MCF 10A (cell line): ENCODE results near the gene IL10. TPM values are rescaled to one million over a fixed set of nuclear protein-coding genes. Genes with fewer than 3 reads are reported as not detected.

ENCODE experiments used
- BruUV-seq: library from RNA; stranded (reverse); fragments of 400-500 nt; replicated peaks from 2 replicates; lab custom pipeline; 2021; lab: Mats Ljungman, UMichigan
- CTCF ChIA-PET: fragments of 300-600 bp; sonication (Branson Sonifier 250); formaldehyde crosslinking; extraction: SDS; loops from one replicate; lab custom pipeline; 2021; ENCODE audit warnings: antibody characterized with exemption, inconsistent platforms; lab: Yijun Ruan, JAX
- POLR2A ChIA-PET: fragments of 300-600, 350-650 bp; sonication (Branson Sonifier 250); formaldehyde crosslinking; extraction: SDS; loops from one replicate; lab custom pipeline; 2020; ENCODE audit warnings: antibody characterized with exemption, inconsistent platforms; lab: Yijun Ruan, JAX
- DNase-seq: peaks from one replicate; pipeline ENCODE4 v3.0.0-alpha.2; 2018; ENCODE audit not compliant: unreplicated experiment
- H3K27ac Mint-ChIP-seq: one replicate; pipeline ENCODE4 v1.8.0; 2022; ENCODE audit warnings: mild to moderate bottlenecking, low read depth, mixed read lengths; ENCODE audit not compliant: unreplicated experiment
- H3K27me3 Mint-ChIP-seq: one replicate; pipeline ENCODE4 v1.8.0; 2022; ENCODE audit warnings: mixed read lengths; ENCODE audit not compliant: insufficient read depth, unreplicated experiment
- H3K36me3 Mint-ChIP-seq: one replicate; pipeline ENCODE4 v1.8.0; 2022; ENCODE audit warnings: mild to moderate bottlenecking, moderate library complexity, mixed read lengths; ENCODE audit not compliant: insufficient read depth, unreplicated experiment
- H3K4me1 Mint-ChIP-seq: one replicate; pipeline ENCODE4 v1.8.0; 2022; ENCODE audit warnings: mixed read lengths; ENCODE audit not compliant: insufficient read depth, unreplicated experiment
- H3K4me3 Mint-ChIP-seq: one replicate; pipeline ENCODE4 v1.8.0; 2022; ENCODE audit warnings: mild to moderate bottlenecking, moderate library complexity, mixed read lengths; ENCODE audit not compliant: unreplicated experiment
- H3K9me3 Mint-ChIP-seq: one replicate; pipeline ENCODE4 v1.8.0; 2022; ENCODE audit warnings: mixed read lengths; ENCODE audit not compliant: unreplicated experiment
- CTCF ChIP-seq: fragments of 200-600 bp; IDR thresholded peaks from one replicate; pipeline ENCODE4 v1.8.0; 2022; ENCODE audit warnings: antibody characterized with exemption, mild to moderate bottlenecking; ENCODE audit not compliant: unreplicated experiment
- intact Hi-C: fragments of 100-400 bp; cut with micrococcal nuclease; formaldehyde crosslinking; loops from 2 replicates; pipeline ENCODE4 v1.14.1; 2022
- total RNA-seq: library from RNA; stranded (reverse); gene quantifications from 2 replicates; pipeline ENCODE4 v1.2.3, GENCODE V29; 2022

IL10 gene
- total RNA-seq, 1 experiment from 2014 or later = not detected

- intact Hi-C loops = loop anchor here (10.0 kb wide), 1 partner anchor 297 kb away; the partner anchor contains the start of gene RASSF5
- BruUV-seq = no TSS peak
- peaks cover 16% of the 10 kb centered on the region for H3K27me3 Mint-ChIP-seq
Observed at GRCh38 chr1:206801467-206801866, 29.2 kb upstream of the IL10 start.

GRCh38 chr1:206800891-206801290, 28.6 kb upstream of the IL10 start:
- ChIA-PET CTCF (interaction anchor here (2.2 to 5.7 kb wide), 2 partner anchors 9 to 64 kb away, joined by 7 to 27 read pairs; partner anchors contain the start of gene IL20), POLR2A (no interaction called here)
- Mint-ChIP-seq H3K4me3 (no peak overlapping the region), H3K27ac (no peak overlapping the region), H3K27me3 (peaks cover 10% of the 10 kb centered on the region), H3K36me3 (no peaks in the 10 kb centered on the region), H3K4me1 (peaks cover 5% of the 10 kb centered on the region), H3K9me3 (no peaks in the 10 kb centered on the region)
- DNase-seq = no peak
- intact Hi-C loops = loop anchor here (10.0 kb wide), 1 partner anchor 296 kb away; the partner anchor contains the start of gene RASSF5
- no peak for TF ChIP-seq CTCF
- BruUV-seq = no TSS peak

More at GRCh38 chr1:206801467-206801866, 29.2 kb upstream of the IL10 start:
- ChIA-PET CTCF (interaction anchor here (0.6 to 5.7 kb wide), 4 partner anchors 8 to 111 kb away, joined by 3 to 27 read pairs (median 6); no protein-coding TSS in a partner anchor), POLR2A (interaction anchor here (1.2 kb wide), 1 partner anchor 33 kb away, joined by 5 read pairs; no protein-coding TSS in a partner anchor)
- no peak overlapping the region for H3K27ac Mint-ChIP-seq
- H3K4me1 Mint-ChIP-seq = peaks cover 5% of the 10 kb centered on the region
- H3K4me3 Mint-ChIP-seq = no peak overlapping the region
- TF ChIP-seq CTCF = no peak
- H3K36me3 Mint-ChIP-seq = no peaks in the 10 kb centered on the region
- DNase-seq = no peak
- H3K9me3 Mint-ChIP-seq = no peaks in the 10 kb centered on the region

GRCh38 chr1:206800411-206800810, 28.1 kb upstream of the IL10 start:
- no TSS peak for BruUV-seq
- no peak for TF ChIP-seq CTCF
- CTCF ChIA-PET = interaction anchor here (0.6 to 5.7 kb wide), 8 partner anchors 9 to 141 kb away, joined by 3 to 27 read pairs (median 6); partner anchors contain the start of gene IL20
- Mint-ChIP-seq H3K27me3 (peaks cover 5% of the 10 kb centered on the region), H3K4me1 (peaks cover 5% of the 10 kb centered on the region), H3K27ac (no peak overlapping the region), H3K36me3 (no peaks in the 10 kb centered on the region), H3K9me3 (no peaks in the 10 kb centered on the region), H3K4me3 (no peak overlapping the region)
- POLR2A ChIA-PET = no interaction called here
- DNase-seq = peak; percentile 28
- intact Hi-C loops = loop anchor here (10.0 kb wide), 1 partner anchor 296 kb away; the partner anchor contains the start of gene RASSF5

GRCh38 chr1:206799311-206799710, 27.0 kb upstream of the IL10 start:
- H3K9me3 Mint-ChIP-seq = no peaks in the 10 kb centered on the region
- H3K36me3 Mint-ChIP-seq = no peaks in the 10 kb centered on the region
- no peak overlapping the region for H3K27ac Mint-ChIP-seq
- ChIA-PET POLR2A (no interaction called here), CTCF (interaction anchor here (0.5 to 5.7 kb wide), 12 partner anchors 10 to 1060 kb away, joined by 3 to 27 read pairs (median 4); partner anchors contain the start of gene IL20)
- no peak for DNase-seq
- no peaks in the 10 kb centered on the region for H3K27me3 Mint-ChIP-seq
- intact Hi-C loops = no loop called here
- no peak overlapping the region for H3K4me3 Mint-ChIP-seq
- H3K4me1 Mint-ChIP-seq = peaks cover 5% of the 10 kb centered on the region
- BruUV-seq = no TSS peak
- TF ChIP-seq CTCF = no peak
